Tibial nerve (tissue), 4 donors: ENCODE data around the gene LIPH.
"Not testable (repeated sequence)": the region's sequence is repeated elsewhere in the genome, so short reads cannot be mapped to it uniquely, and the experiment has no call there.

Experiments used
- CTCF ChIP-seq, 5 experiments: fragments of 200-600 bp in 3 of 5; fragments of 450-650 bp in 2 of 5; sonication (generic) in 3 of 5; IDR thresholded peaks; one replicate each; pipeline ENCODE4 v1.5.1; 2016 to 2019; ENCODE audit warnings: antibody characterized with exemption in 5 of 5, mild to moderate bottlenecking in 3 of 5, moderate library complexity in 2 of 5
- EP300 ChIP-seq, 2 donors: sonication (generic); formaldehyde crosslinking; IDR thresholded peaks; one replicate each; pipeline ENCODE4 v1.6.1; 2017; ENCODE audit warnings: antibody characterized with exemption in 2 of 2, mild to moderate bottlenecking in 1 of 2
- POLR2A ChIP-seq, 2 donors: fragments of 450-650 bp; IDR thresholded peaks; one replicate each; pipeline ENCODE4 v1.6.1; 2017; ENCODE audit warnings: antibody characterized with exemption in 2 of 2, mild to moderate bottlenecking in 2 of 2, moderate library complexity in 2 of 2

GRCh38 chr3:185556640-185557039 is 4.3 kb upstream of the LIPH start:
- TF ChIP-seq CTCF, POLR2A, EP300 (IDR thresholded peaks at IDR 0.05): not testable (repeated sequence)
